Suppressor macrophage (primary cell): ENCODE results near the gene MRPL50.

Source experiments
- DNase-seq, 4 experiments: peaks; one replicate each; pipeline ENCODE4 v3.0.0-alpha.2; 2020 to 2022

The MRPL50 gene

GRCh38 chr9:101375546-101375945, 22.9 kb downstream of the MRPL50 start:
- DNase-seq = no peak

- no peak for DNase-seq
Observed at GRCh38 chr9:101372327-101373118, 25.9 kb downstream of the MRPL50 start.

GRCh38 chr9:101371813-101372212, 26.6 kb downstream of the MRPL50 start:
- no peak for DNase-seq

- DNase-seq = no peak
Observed at GRCh38 chr9:101369884-101370531, 28.4 kb downstream of the MRPL50 start.

GRCh38 chr9:101369286-101369685, 29.1 kb downstream of the MRPL50 start:
- DNase-seq = no peak

- DNase-seq = no peak
Observed at GRCh38 chr9:101367323-101367722, 31.1 kb downstream of the MRPL50 start.

GRCh38 chr9:101366038-101366756, 32.2 kb downstream of the MRPL50 start:
- no peak for DNase-seq

GRCh38 chr9:101365181-101365580, 33.2 kb downstream of the MRPL50 start:
- no peak for DNase-seq

- DNase-seq = no peak
Observed at GRCh38 chr9:101362450-101362849, 36.0 kb downstream of the MRPL50 start.

- DNase-seq = no peak
Observed at GRCh38 chr9:101360647-101361046, 37.8 kb downstream of the MRPL50 start.

- DNase-seq = no peak
Observed at GRCh38 chr9:101359679-101360078, 38.7 kb downstream of the MRPL50 start.

- DNase-seq = no peak
Observed at GRCh38 chr9:101356619-101357018, 41.8 kb downstream of the MRPL50 start.

- no peak for DNase-seq
Observed at GRCh38 chr9:101354765-101355708, 43.4 kb downstream of the MRPL50 start.

GRCh38 chr9:101354143-101354764, 44.2 kb downstream of the MRPL50 start:
- DNase-seq = no peak

GRCh38 chr9:101353683-101354082, 44.7 kb downstream of the MRPL50 start:
- DNase-seq = no peak

GRCh38 chr9:101352892-101353463, 45.4 kb downstream of the MRPL50 start:
- no peak for DNase-seq

GRCh38 chr9:101350285-101350684, 48.1 kb downstream of the MRPL50 start:
- no peak for DNase-seq

- no peak for DNase-seq
Observed at GRCh38 chr9:101342595-101342994, 55.8 kb downstream of the MRPL50 start.

- DNase-seq = no peak
Observed at GRCh38 chr9:101341958-101342357, 56.5 kb downstream of the MRPL50 start.
